HepG2 (cell line): ENCODE results near the gene MEX3A. TPM values are rescaled to one million over a fixed set of nuclear protein-coding genes. Genes with fewer than 3 reads are reported as not detected.

Experiments
- ATAC-seq: fragments of 200-7000 bp; cut with Tn5 transposase; 3 replicates; pipeline ENCODE4 v1.9.1; 2020; ENCODE audit warnings: mild to moderate bottlenecking, moderate library complexity
- BruUV-seq: library from RNA; stranded (reverse); fragments of 400-500 nt; replicated peaks from 2 replicates; lab custom pipeline; 2021; lab: Mats Ljungman, UMichigan
- CTCF ChIA-PET: fragments of 300-600 bp; formaldehyde crosslinking; extraction: SDS; loops from one replicate; lab custom pipeline; 2021; ENCODE audit warnings: low total read pairs, inconsistent platforms, low intra/inter-chr PET ratio; lab: Yijun Ruan, JAX
- POLR2A ChIA-PET: fragments of 350-600 bp; sonication (Branson Sonifier 250); formaldehyde crosslinking; loops from one replicate; lab custom pipeline; 2020; ENCODE audit warnings: antibody characterized with exemption, inconsistent platforms; lab: Yijun Ruan, JAX
- DNase-seq: peaks from one replicate; pipeline ENCODE4 v3.0.0-alpha.2; 2015; ENCODE audit warnings: low spot score
- FAIRE-seq: peaks from 3 replicates; lab custom pipeline; 2011; peaks lifted over from hg19 to GRCh38; lab: Jason Lieb, UNC
- H2AFZ ChIP-seq: one replicate; pipeline ENCODE4 v1.6.1; 2011; ENCODE audit warnings: low read length, inconsistent platforms
- H3K27ac ChIP-seq: fragments of 300-600 bp; 3 replicates; pipeline ENCODE4 v1.8.0; 2011; ENCODE audit warnings: mixed run types, mild to moderate bottlenecking, mixed read lengths, low read length, inconsistent platforms; ENCODE audit not compliant: insufficient read depth; ENCODE audit errors: extremely low read length
- H3K27me3 ChIP-seq, 2 experiments: fragments of 200-600 bp in 1 of 2; 2 replicates in 1 of 2; 3 replicates in 1 of 2; pipeline versions ENCODE4 v1.6.0 to v1.8.0; 2011; ENCODE audit warnings: low read length in 2 of 2, mild to moderate bottlenecking in 2 of 2, moderate library complexity in 2 of 2, inconsistent platforms in 1 of 2; ENCODE audit not compliant: insufficient read depth in 2 of 2, control insufficient read depth in 1 of 2
- H3K36me3 ChIP-seq, 2 experiments: fragments of 200-600 bp in 1 of 2; replicated peaks in 1 of 2; 2 replicates in 1 of 2; 3 replicates in 1 of 2; pipeline versions ENCODE4 v1.5.1 to v1.8.0; 2011; ENCODE audit warnings: low read length in 2 of 2, inconsistent platforms in 1 of 2; ENCODE audit not compliant: insufficient read depth in 2 of 2, control insufficient read depth in 1 of 2
- H3K4me1 ChIP-seq: 2 replicates; pipeline ENCODE4 v1.5.1; 2012; ENCODE audit warnings: low read length, inconsistent platforms; ENCODE audit not compliant: insufficient read depth
- H3K4me2 ChIP-seq: 2 replicates; pipeline ENCODE4 v1.6.0; 2011; ENCODE audit warnings: low read depth, low read length, inconsistent platforms
- H3K4me3 ChIP-seq, 3 experiments: fragments of 200-600 bp in 1 of 3; sonication (generic), shearing (Covaris generic) in 1 of 3; replicated peaks in 1 of 3; 2 replicates each; pipeline ENCODE4 v1.5.1; 2011 to 2016; ENCODE audit warnings: low read length in 3 of 3, inconsistent platforms in 2 of 3, low read depth in 2 of 3, mild to moderate bottlenecking in 2 of 3, control low read depth in 1 of 3, mixed read lengths in 1 of 3; ENCODE audit not compliant: insufficient read depth in 1 of 3
- H3K79me2 ChIP-seq: one replicate; pipeline ENCODE4 v1.6.1; 2011; ENCODE audit warnings: low read length, inconsistent platforms; ENCODE audit not compliant: insufficient read depth
- H3K9ac ChIP-seq: 2 replicates; pipeline ENCODE4 v1.6.0; 2011; ENCODE audit warnings: mild to moderate bottlenecking, low read depth, low read length, inconsistent platforms; ENCODE audit not compliant: insufficient read depth
- H3K9me3 ChIP-seq: 2 replicates; pipeline ENCODE4 v1.5.1; 2012; ENCODE audit warnings: mild to moderate bottlenecking, low read length
- H4K20me1 ChIP-seq: 2 replicates; pipeline ENCODE4 v1.6.0; 2011; ENCODE audit warnings: inconsistent platforms, mild to moderate bottlenecking, low read length, moderate library complexity; ENCODE audit not compliant: insufficient read depth
- ARNT2 ChIP-seq: sonication (generic); formaldehyde crosslinking; IDR thresholded peaks from 2 replicates; pipeline ENCODE4 v1.8.0; 2022; ENCODE audit warnings: mild to moderate bottlenecking, low read depth, missing genetic modification reagents, moderate library complexity
- ATF1 ChIP-seq: IDR thresholded peaks from 2 replicates; pipeline ENCODE4 v1.6.1; 2016; ENCODE audit warnings: mild to moderate bottlenecking, control low read depth
- CEBPZ ChIP-seq: IDR thresholded peaks from 2 replicates; pipeline ENCODE4 v1.6.1; 2012; ENCODE audit warnings: low read length, improper control_type of control experiment
- FOXK1 ChIP-seq: sonication (generic); formaldehyde crosslinking; IDR thresholded peaks from 2 replicates; pipeline ENCODE4 v1.4.0; 2020; ENCODE audit warnings: low read depth, missing genetic modification reagents, borderline replicate concordance
- HMGA1 ChIP-seq: sonication (generic); formaldehyde crosslinking; conservative IDR thresholded peaks from 2 replicates; pipeline ENCODE4 v1.4.0; 2020; ENCODE audit warnings: missing genetic modification reagents
- IRF1 ChIP-seq: sonication (generic); formaldehyde crosslinking; IDR thresholded peaks from 2 replicates; pipeline ENCODE4 v1.4.0; 2020; ENCODE audit warnings: low read depth, mild to moderate bottlenecking, missing genetic modification reagents
- SRSF1 ChIP-seq: fragments of 200-400 bp; formaldehyde crosslinking; optimal IDR thresholded peaks from 2 replicates; pipeline ENCODE3; 2017; ENCODE audit warnings: mild to moderate bottlenecking, low read depth, low read length, moderate library complexity
- TARDBP ChIP-seq: sonication (generic); formaldehyde crosslinking; IDR thresholded peaks from 2 replicates; pipeline ENCODE4 v1.8.0; 2022; ENCODE audit warnings: mild to moderate bottlenecking, missing genetic modification reagents
- ZBTB21 ChIP-seq: sonication (generic); formaldehyde crosslinking; IDR thresholded peaks from 2 replicates; pipeline ENCODE4 v1.4.0; 2020; ENCODE audit warnings: missing genetic modification reagents
- ZNF317 ChIP-seq: sonication (generic); formaldehyde crosslinking; IDR thresholded peaks from 2 replicates; pipeline ENCODE4 v1.5.0; 2020; ENCODE audit warnings: mild to moderate bottlenecking, missing genetic modification reagents
- ZNF510 ChIP-seq: sonication (generic); formaldehyde crosslinking; IDR thresholded peaks from 2 replicates; pipeline ENCODE4 v1.4.0; 2020; ENCODE audit warnings: low read depth, mild to moderate bottlenecking, missing genetic modification reagents
- ZNF790 ChIP-seq: sonication (generic); formaldehyde crosslinking; IDR thresholded peaks from 2 replicates; pipeline ENCODE4 v1.8.0; 2022; ENCODE audit warnings: missing genetic modification reagents, mild to moderate bottlenecking, borderline replicate concordance
- ZSCAN31 ChIP-seq: sonication (generic); formaldehyde crosslinking; IDR thresholded peaks from 2 replicates; pipeline ENCODE4 v1.5.0; 2020; ENCODE audit warnings: low read depth, mild to moderate bottlenecking, missing genetic modification reagents
- WGBS: methylation state at CpG from one replicate; pipeline ENCODE4 v1.1.6; 2017; ENCODE audit warnings: low lambda C conversion rate; 5-methylcytosine and 5-hydroxymethylcytosine counted together
- in situ Hi-C: cut with HindIII; loops from 2 replicates; pipeline ENCODE4 v1.10.0; 2017; ENCODE audit warnings: low pct_unique_long_range_greater_than_20kb; ENCODE audit not compliant: extremely low pct_ligation_motif_present
- intact Hi-C: fragments of 100-400 bp; cut with micrococcal nuclease; formaldehyde crosslinking; loops from one replicate; pipeline ENCODE4 v1.10.0; 2022; ENCODE audit not compliant: unreplicated experiment
- polyA plus RNA-seq, 8 experiments: library from polyadenylated mRNA; depleted of rRNA in 3 of 8; stranded (reverse) in 7 of 8; unstranded in 1 of 8; fragments of >200 nt; fragmentation: Illumina TruSeq in 4 of 8; extraction: Trizol in 4 of 8; gene quantifications; 2 replicates each; pipeline versions ENCODE4 v1.2.1 to v1.2.3, GENCODE V29; 2011 to 2016; ENCODE audit warnings: low read depth in 4 of 8, missing spikeins in 1 of 8, mixed read lengths in 1 of 8; ENCODE audit not compliant: insufficient read depth in 1 of 8
- total RNA-seq, 5 experiments: library from RNA; depleted of rRNA; stranded (reverse); fragments of >200 nt; fragmentation: Illumina TruSeq; extraction: Trizol; gene quantifications; 2 replicates each; pipeline ENCODE4 v1.2.3, GENCODE V29; 2016; ENCODE audit warnings: low read depth in 1 of 5

The MEX3A gene
- total and polyA plus RNA-seq, 2 of the 13 experiments (the other 11 are each of a cell fraction or from before 2014, with no cell fraction given) = 7.6 to 9.1 TPM

- no peak for FAIRE-seq
- Histone ChIP-seq H3K36me3 (peaks cover 2% of the 10 kb centered on the region in 2 experiments; a peak in 1 of 5 replicates), H3K4me3 (no peak overlapping the region), H3K4me1 (peaks cover 56% of the 10 kb centered on the region), H3K79me2 (no peaks in the 10 kb centered on the region), H3K9ac (no peak overlapping the region), H4K20me1 (no peaks in the 10 kb centered on the region; the same call in 1 of the 2 replicates)
- no peak for DNase-seq
- no peak for ATAC-seq
- intact Hi-C loops = loop anchor here (1.0 kb wide), 2 partner anchors 41 to 136 kb away; no protein-coding TSS in a partner anchor
- WGBS = 100% methylated on average over 2 of the region's 6 CpGs
- BruUV-seq = no TSS peak
- no peak for TF ChIP-seq ZNF510 (CRISPR knock-in tag)
- TF ChIP-seq ZSCAN31 = no peak
- TF ChIP-seq ZBTB21 (CRISPR knock-in tag) = no peak
- no peak for TF ChIP-seq SRSF1
- no peak for TF ChIP-seq ARNT2 (CRISPR knock-in tag)
- no peak for TF ChIP-seq IRF1 (CRISPR knock-in tag)
- no peak for TF ChIP-seq FOXK1 (CRISPR knock-in tag)
- no peak for TF ChIP-seq ATF1 (CRISPR knock-in tag)
- no peak for TF ChIP-seq HMGA1
- TF ChIP-seq ZNF317 (CRISPR knock-in tag) = no peak
- no peak for TF ChIP-seq ZNF790
- no peak for TF ChIP-seq CEBPZ
- TF ChIP-seq TARDBP (CRISPR knock-in tag) = no peak
- TF ChIP-seq, all 625 proteins: peak for 0
- H3K4me2 ChIP-seq = no peak overlapping the region
- no peaks in the 10 kb centered on the region for H3K9me3 ChIP-seq
- ChIA-PET POLR2A (interaction anchor here (11.0 kb wide), 1 partner anchor 39 kb away, joined by 113 read pairs; no protein-coding TSS in a partner anchor), CTCF (interaction anchor here (0.7 to 3.3 kb wide), 4 partner anchors 18 to 170 kb away, joined by 3 to 52 read pairs (median 3); no protein-coding TSS in a partner anchor)
- no peak overlapping the region for H2AFZ ChIP-seq
- H3K27me3 ChIP-seq = no peaks in the 10 kb centered on the region
- no peak overlapping the region for H3K27ac ChIP-seq
- in situ Hi-C loops = no loop called here
These were observed 7.4 kb upstream of the MEX3A start for GRCh38 chr1:156089704-156090103.
